Measurements from ENCODE around the gene RAB28.

RAB28 gene

DNA sequence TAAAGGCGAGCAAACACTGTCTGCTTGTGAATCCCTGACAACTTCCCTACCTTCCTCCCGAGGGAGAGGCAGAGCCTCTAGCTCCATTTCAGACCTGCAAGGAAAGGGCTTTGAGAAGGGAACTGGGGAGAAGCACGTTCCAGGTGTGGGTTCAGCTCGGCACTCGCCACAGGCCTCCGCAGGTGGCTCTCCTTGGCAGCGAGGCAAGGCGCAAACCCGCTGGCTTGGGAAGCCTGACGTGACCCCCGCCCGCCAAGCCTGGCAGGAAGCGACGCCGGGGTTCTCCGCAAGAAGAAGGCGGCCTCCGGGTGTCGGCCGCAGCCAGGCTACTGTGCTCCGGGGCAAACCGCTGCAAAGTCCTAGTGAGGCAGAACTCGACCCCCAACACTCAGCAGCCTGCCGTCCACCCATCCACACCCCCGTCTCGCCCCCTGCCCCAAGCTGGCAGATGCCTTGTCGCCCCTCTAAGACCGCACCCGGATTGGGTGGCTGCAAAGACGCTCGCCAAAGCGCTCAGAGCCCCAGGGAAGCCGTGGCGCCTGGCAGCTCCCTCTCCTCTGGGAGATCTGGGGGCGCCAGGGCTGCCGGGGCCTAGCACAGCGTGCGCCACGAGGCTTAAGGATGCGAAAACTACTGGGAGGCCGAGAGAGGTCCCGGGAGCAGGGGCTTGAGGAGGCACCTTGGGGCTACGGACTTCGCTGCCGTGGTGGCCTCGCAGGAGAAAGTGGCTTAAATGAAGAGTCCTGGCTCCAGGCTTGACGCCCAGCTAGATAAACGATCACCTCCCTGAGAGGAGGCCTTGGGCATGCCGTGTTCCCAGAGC, 38.4 kb upstream of the RAB28 start:
- no peak for TF ChIP-seq CTCF (IDR thresholded peaks at IDR 0.05; ENCODE audit: low read depth, low read length, missing control alignments)
- no peak overlapping the region for H3K4me3 ChIP-seq (replicated peaks; ENCODE audit: low read depth, low read length)
- DNase-seq (ENCODE audit: extremely low read depth, low read depth): no peak

DNA sequence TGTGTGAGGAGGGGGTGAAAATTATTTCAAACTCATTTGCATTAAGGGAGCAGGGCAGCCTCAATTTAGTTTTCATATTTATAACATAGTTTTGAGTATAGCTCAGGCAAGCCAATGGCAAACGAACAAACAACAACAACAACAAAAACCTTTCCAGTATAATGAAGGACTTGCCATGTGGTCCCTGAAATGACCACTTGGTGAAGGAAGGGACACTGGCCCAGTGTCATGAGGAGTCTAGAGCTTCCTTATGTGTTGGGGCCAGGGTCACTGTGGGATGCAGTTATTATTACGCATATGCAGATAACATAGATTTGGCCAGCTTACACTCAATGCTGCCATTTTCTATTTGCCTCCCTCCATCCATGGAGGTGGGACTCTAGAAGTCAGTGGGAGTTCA, 36.9 kb upstream of the RAB28 start:
- no peak for DNase-seq (ENCODE audit: extremely low read depth, low read depth)

DNA sequence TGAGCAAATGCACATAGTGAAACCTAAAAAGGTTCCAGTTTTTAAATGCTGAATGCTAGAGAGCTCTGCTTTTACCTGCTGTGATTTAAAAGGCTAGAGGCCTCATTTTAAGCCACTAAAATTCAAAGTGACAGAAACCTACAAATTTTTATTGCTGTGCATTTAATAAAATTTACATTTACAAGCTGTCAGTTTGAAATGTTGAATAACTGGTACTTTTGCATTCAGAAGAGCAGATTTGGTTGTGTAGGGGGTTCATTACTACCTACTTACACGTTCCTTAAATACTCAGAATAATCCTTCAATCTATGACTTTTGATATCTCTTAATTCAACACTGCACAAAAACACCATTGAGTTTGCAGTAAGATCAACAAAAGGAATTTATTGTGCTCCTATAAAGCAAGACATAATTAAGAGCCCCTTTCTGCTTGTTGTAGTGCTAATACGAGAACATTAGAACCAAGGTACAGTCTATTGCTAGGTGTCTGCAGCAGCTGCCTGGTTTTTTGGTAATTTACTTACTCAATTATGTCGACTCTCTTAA, 32.2 kb upstream of the RAB28 start:
- DNase-seq (ENCODE audit: extremely low read depth, low read depth): no peak
- no peak for TF ChIP-seq CTCF (IDR thresholded peaks at IDR 0.05; ENCODE audit: low read depth, low read length, missing control alignments)
- no peak overlapping the region for H3K4me3 ChIP-seq (replicated peaks; ENCODE audit: low read depth, low read length)

More for the DNA sequence above, 36.9 kb upstream of the RAB28 start:
- no peak for TF ChIP-seq CTCF (IDR thresholded peaks at IDR 0.05; ENCODE audit: low read depth, low read length, missing control alignments)
- no peak overlapping the region for H3K4me3 ChIP-seq (replicated peaks; ENCODE audit: low read depth, low read length)

DNA sequence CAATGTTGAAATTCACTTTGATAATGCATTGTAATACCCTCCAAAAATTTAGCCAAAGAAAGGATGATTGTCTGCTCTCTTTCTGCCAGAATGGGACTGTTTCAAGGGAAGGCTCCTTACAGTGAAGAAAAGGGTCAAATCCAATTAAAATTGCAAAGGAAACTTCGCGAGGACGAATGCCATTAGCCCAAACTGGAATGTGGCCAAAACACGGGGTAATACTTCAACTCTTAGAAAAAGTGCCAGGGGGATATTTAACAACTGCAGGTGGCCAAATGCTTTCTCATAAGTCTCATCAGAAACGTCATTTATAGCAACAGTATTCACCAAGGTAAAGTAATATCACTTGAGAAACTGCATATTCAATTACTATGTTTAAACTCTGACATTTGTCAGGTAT, 31.1 kb upstream of the RAB28 start:
- TF ChIP-seq CTCF (IDR thresholded peaks at IDR 0.05; ENCODE audit: low read depth, low read length, missing control alignments): no peak
- no peak overlapping the region for H3K4me3 ChIP-seq (replicated peaks; ENCODE audit: low read depth, low read length)
- no peak for DNase-seq (ENCODE audit: extremely low read depth, low read depth)

- H3K4me3 ChIP-seq (replicated peaks; ENCODE audit: low read depth, low read length): no peak overlapping the region
- no peak for DNase-seq (ENCODE audit: extremely low read depth, low read depth)
- TF ChIP-seq CTCF (IDR thresholded peaks at IDR 0.05; ENCODE audit: low read depth, low read length, missing control alignments): no peak
Measured at GRCh38 chr4:13514722-13515121, 30.6 kb upstream of the RAB28 start.

GRCh38 chr4:13511101-13511500, 27.0 kb upstream of the RAB28 start:
- no peak overlapping the region for H3K4me3 ChIP-seq (replicated peaks; ENCODE audit: low read depth, low read length)
- TF ChIP-seq CTCF (IDR thresholded peaks at IDR 0.05; ENCODE audit: low read depth, low read length, missing control alignments): no peak
- no peak for DNase-seq (ENCODE audit: extremely low read depth, low read depth)
